Lower leg skin (tissue), 3 donors: Measurements from ENCODE around the gene TRMO.

Experiments
- CTCF ChIP-seq, 3 donors: fragments of 450-650 bp; IDR thresholded peaks; one replicate each; pipeline ENCODE4 v1.5.1; 2016; ENCODE audit warnings: antibody characterized with exemption in 3 of 3, mild to moderate bottlenecking in 3 of 3, moderate library complexity in 2 of 3
- POLR2A ChIP-seq, 2 donors: fragments of 450-650 bp; IDR thresholded peaks; one replicate each; pipeline ENCODE4 v1.6.1; 2016 to 2017; ENCODE audit warnings: antibody characterized with exemption in 2 of 2, mild to moderate bottlenecking in 1 of 2, moderate library complexity in 1 of 2

- no peak for TF ChIP-seq CTCF (IDR thresholded peaks at IDR 0.05)
- TF ChIP-seq POLR2A (IDR thresholded peaks at IDR 0.05), result no peak
Observed at GRCh38 chr9:97919217-97919813, 3.0 kb downstream of the TRMO start.
